Transverse colon (tissue), 4 donors: ENCODE data around the gene PRPF8.

Experiments
- CTCF ChIP-seq, 5 experiments: fragments of 200-600 bp in 3 of 5; fragments of 450-650 bp in 2 of 5; sonication (generic) in 3 of 5; IDR thresholded peaks; 1 replicate in 2 of 5; 2 replicates in 3 of 5; pipeline ENCODE4 v1.5.1; 2016 to 2017; ENCODE audit warnings: antibody characterized with exemption in 5 of 5, inconsistent platforms in 3 of 5, mild to moderate bottlenecking in 2 of 5, moderate library complexity in 1 of 5
- EP300 ChIP-seq: sonication (generic); formaldehyde crosslinking; IDR thresholded peaks from one replicate; pipeline ENCODE4 v1.6.1; 2017; ENCODE audit warnings: antibody characterized with exemption, low read depth
- POLR2A ChIP-seq: fragments of 450-650 bp; IDR thresholded peaks from one replicate; pipeline ENCODE4 v1.6.1; 2016; ENCODE audit warnings: antibody characterized with exemption, mild to moderate bottlenecking, moderate library complexity
- POLR2AphosphoS5 ChIP-seq, 3 donors: sonication (generic); formaldehyde crosslinking; IDR thresholded peaks; one replicate each; pipeline ENCODE4 v1.6.1; 2016; ENCODE audit warnings: antibody characterized with exemption in 3 of 3

- TF ChIP-seq CTCF (IDR thresholded peaks at IDR 0.05) (no peak), POLR2AphosphoS5 (IDR thresholded peaks at IDR 0.05) (no peak), POLR2A (no peak), EP300 (no peak)
Measured at GRCh38 chr17:1641065-1641403, 43.6 kb downstream of the PRPF8 start.
